Left lung (tissue), 10 donors: ENCODE data around the gene TMTC4. TPM values are rescaled to one million over a fixed set of nuclear protein-coding genes. Genes with fewer than 3 reads are reported as not detected.

Experiments
- ATAC-seq: fragments of 200-7000 bp; cut with Tn5 transposase; one replicate; pipeline ENCODE4 v1.9.1; 2020; ENCODE audit warnings: moderate library complexity
- DNase-seq, 4 donors: peaks; one replicate each; pipeline ENCODE4 v3.0.0-alpha.2; 2013 to 2020
- H3K27ac ChIP-seq, 2 donors: fragments of 200-600 bp; sonication (generic) in 1 of 2; one replicate each; pipeline versions ENCODE4 v1.5.0 to v1.8.0; 2020 to 2021
- H3K27me3 ChIP-seq, 2 donors: fragments of 200-600 bp; sonication (generic) in 1 of 2; one replicate each; pipeline versions ENCODE4 v1.5.0 to v1.8.0; 2020 to 2021
- H3K36me3 ChIP-seq, 2 donors: fragments of 200-600 bp; sonication (generic) in 1 of 2; one replicate each; pipeline versions ENCODE4 v1.5.0 to v1.8.0; 2020 to 2021
- H3K4me1 ChIP-seq, 2 donors: fragments of 200-600 bp; one replicate each; pipeline ENCODE4 v1.8.0; 2021
- H3K4me3 ChIP-seq, 2 donors: fragments of 200-600 bp; sonication (generic) in 1 of 2; one replicate each; pipeline versions ENCODE4 v1.5.0 to v1.8.0; 2020 to 2021; ENCODE audit warnings: mild to moderate bottlenecking in 1 of 2
- H3K9me3 ChIP-seq, 2 donors: fragments of 200-600 bp; sonication (generic) in 1 of 2; one replicate each; pipeline versions ENCODE4 v1.5.0 to v1.8.0; 2020 to 2021
- intact Hi-C, 2 donors: fragments of 100-400 bp; cut with DNase I; formaldehyde crosslinking; loops; one replicate each; pipeline versions ENCODE4 v1.11.2 to v1.14.2; 2022
- polyA plus RNA-seq, 6 donors: library from polyadenylated mRNA; unstranded; fragments of 120-200 nt; gene quantifications; one replicate each; pipeline ENCODE4 v1.2.1, GENCODE V29; 2013; ENCODE audit not compliant: insufficient read length in 6 of 6
- total RNA-seq, 2 donors: library from RNA; stranded (reverse); fragmentation: NEBNext Ultra II Directional; extraction: Animal tissue kit (Norgen Biotek cat#: 25700); gene quantifications; one replicate each; pipeline ENCODE4 v1.2.1, GENCODE V29; 2021
- TF ChIP-seq, protein P1 (sequence below), 2 donors: fragments of 200-600 bp; sonication (generic) in 1 of 2; IDR thresholded peaks; one replicate each; pipeline versions ENCODE4 v1.5.0 to v1.8.0; 2021; ENCODE audit warnings: antibody characterized with exemption in 2 of 2
- donor health status: DM: no; HTN: yes; CAD: no.
- donor health status: DM: no; HTN: no; CAD: no.

TMTC4 gene
- total and polyA plus RNA-seq, 8 donors, result 13.7 to 30.2 (median 25.1) TPM

DNA sequence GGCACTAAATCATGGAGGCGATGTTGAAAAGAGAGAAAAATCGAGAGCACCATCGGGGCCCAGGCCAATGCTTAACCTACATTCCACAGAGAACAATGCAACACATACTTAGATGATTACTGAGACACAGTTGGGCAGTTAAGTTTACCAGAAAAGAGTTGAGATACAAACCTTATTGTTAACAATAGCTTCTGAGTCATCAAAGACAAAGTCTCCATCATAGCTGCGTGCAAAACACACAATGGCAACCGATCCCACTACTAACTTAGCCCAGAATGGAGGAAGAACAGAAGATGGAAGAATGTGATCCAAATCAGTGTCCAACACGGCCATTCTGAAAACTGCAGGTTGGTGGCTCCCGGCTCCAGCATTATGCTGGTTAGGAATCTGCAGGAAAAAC is 6.2 kb downstream of the TMTC4 start:
- H3K36me3 ChIP-seq, result peaks cover 0 to 63% of the 10 kb centered on the region in 2 donors
- no peak for ATAC-seq

DNA sequence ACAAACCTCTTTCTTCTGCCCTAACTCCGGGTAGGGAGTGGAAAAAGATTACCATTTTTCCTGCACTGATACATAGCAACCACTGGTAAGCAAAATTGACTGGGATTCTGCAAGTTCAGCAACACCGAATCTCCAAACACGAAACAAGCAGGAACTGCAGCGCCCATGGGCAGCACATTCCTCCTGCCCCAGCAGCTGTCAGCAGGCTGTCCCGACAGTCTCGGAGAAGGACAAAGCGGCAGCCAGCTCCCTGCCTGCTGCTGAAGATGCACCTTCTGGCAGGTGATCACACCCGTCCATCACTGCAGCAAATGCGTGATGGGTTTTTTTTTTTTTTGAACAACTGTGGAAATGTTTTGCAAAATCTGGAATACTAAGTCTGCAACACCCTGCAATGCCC is 6.7 kb downstream of the TMTC4 start:
- ATAC-seq, result no peak
- intact Hi-C loops, result no loop called here
- no peak for DNase-seq
- Histone ChIP-seq H3K9me3 (no peaks in the 10 kb centered on the region), H3K36me3 (peaks cover 0 to 68% of the 10 kb centered on the region in 2 donors), H3K27me3 (no peaks in the 10 kb centered on the region), H3K27ac (no peak overlapping the region), H3K4me3 (no peak overlapping the region), H3K4me1 (peaks cover 0 to 2% of the 10 kb centered on the region in 2 donors)
- TF ChIP-seq, protein P1, sequence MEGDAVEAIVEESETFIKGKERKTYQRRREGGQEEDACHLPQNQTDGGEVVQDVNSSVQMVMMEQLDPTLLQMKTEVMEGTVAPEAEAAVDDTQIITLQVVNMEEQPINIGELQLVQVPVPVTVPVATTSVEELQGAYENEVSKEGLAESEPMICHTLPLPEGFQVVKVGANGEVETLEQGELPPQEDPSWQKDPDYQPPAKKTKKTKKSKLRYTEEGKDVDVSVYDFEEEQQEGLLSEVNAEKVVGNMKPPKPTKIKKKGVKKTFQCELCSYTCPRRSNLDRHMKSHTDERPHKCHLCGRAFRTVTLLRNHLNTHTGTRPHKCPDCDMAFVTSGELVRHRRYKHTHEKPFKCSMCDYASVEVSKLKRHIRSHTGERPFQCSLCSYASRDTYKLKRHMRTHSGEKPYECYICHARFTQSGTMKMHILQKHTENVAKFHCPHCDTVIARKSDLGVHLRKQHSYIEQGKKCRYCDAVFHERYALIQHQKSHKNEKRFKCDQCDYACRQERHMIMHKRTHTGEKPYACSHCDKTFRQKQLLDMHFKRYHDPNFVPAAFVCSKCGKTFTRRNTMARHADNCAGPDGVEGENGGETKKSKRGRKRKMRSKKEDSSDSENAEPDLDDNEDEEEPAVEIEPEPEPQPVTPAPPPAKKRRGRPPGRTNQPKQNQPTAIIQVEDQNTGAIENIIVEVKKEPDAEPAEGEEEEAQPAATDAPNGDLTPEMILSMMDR (IDR thresholded peaks at IDR 0.05), result no peak

More for the DNA sequence above, 6.2 kb downstream of the TMTC4 start:
- no peak for DNase-seq
- TF ChIP-seq, protein P1 (IDR thresholded peaks at IDR 0.05), result no peak
- intact Hi-C loops, result no loop called here
- H3K4me1 ChIP-seq, result peaks cover 3 to 7% of the 10 kb centered on the region in 2 donors
- H3K27me3 ChIP-seq, result peaks cover 0 to 3% of the 10 kb centered on the region in 2 donors
- no peaks in the 10 kb centered on the region for H3K9me3 ChIP-seq
- H3K27ac ChIP-seq, result no peak overlapping the region
- H3K4me3 ChIP-seq, result no peak overlapping the region

DNA sequence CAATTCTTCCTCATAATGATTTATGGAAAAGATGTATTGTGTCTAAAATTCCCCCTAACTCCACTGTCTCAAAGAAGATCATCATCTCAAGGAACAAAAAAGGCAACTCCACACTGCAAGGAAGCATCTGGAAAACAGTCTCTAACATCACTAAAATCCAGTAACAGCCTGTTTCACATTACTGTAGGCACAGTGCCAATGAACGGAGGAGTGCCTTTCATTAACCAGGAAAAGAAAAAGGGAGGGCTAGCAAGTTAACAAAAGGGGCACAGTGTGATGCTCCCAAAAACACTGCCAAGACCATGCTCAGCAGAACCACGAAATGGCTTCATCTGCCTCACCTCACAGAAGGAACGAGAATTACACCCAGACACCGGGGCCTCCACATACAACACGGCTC is 8.5 kb downstream of the TMTC4 start:
- Histone ChIP-seq H3K36me3 (peaks cover 0 to 79% of the 10 kb centered on the region in 2 donors), H3K9me3 (no peaks in the 10 kb centered on the region), H3K4me1 (no peaks in the 10 kb centered on the region), H3K27ac (no peak overlapping the region), H3K27me3 (no peaks in the 10 kb centered on the region), H3K4me3 (no peak overlapping the region)
- ATAC-seq, result no peak
- intact Hi-C loops, result no loop called here
- TF ChIP-seq, protein P1 (IDR thresholded peaks at IDR 0.05), result no peak
- no peak for DNase-seq

DNA sequence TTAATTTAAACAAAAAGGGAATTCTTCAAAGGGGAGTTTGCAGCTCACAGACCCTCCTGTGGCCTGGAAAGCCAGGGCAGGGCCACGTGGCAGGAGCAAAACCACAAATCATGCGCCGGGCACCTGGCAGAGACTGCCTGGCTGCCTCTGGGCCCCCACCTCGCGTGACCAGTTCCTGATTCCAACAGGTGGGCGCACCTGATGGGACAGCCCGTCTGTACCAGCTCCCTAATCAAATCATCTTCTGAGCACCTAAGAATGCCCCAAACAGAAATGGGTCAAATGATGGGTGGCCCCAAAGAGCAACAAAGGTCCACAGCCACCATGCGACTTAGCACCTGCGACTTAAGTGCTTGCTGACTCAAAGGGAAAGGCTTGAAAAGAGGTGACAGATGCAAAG is 9.2 kb downstream of the TMTC4 start:
- no peak for ATAC-seq
- TF ChIP-seq, protein P1 (IDR thresholded peaks at IDR 0.05), result no peak

DNA sequence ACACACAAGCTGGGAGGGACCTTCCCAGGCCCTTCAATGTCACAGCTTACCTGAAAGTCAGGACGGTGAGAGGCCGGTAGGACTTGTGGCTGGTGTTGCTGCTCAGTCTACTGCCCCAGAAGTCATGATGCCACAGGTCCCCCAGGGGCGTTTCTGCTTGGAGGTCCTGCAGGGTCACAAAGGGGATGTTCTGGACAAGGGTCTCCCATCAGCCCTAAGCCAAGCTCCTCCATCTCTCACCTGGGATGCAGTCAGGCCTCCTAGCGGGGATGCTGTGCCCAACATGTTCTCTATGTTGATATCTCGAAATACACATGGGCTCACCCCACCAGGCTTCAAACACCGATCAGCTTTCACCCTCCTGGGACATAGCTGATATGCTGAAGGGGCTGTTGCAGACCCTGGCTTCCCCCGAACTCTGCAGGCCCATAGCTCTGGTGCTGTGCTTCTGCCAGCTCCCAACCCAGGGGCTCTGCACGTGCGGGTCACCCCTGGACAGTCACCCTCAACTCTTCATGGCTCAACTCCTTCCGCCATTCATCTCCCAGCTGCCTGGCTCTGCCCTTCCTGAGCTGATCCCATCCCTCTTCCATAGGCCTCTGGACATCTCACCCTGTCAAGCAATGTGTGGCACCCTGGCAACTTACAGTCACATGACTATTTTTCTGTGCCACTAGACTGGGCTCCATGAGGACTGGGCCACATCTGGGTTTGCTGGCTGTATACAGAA is 10.3 kb downstream of the TMTC4 start:
- peaks cover 0 to 87% of the 10 kb centered on the region in 2 donors for H3K36me3 ChIP-seq
- no peaks in the 10 kb centered on the region for H3K9me3 ChIP-seq
- TF ChIP-seq, protein P1 (IDR thresholded peaks at IDR 0.05), result no peak
- H3K27me3 ChIP-seq, result no peaks in the 10 kb centered on the region
- H3K27ac ChIP-seq, result no peak overlapping the region
- H3K4me1 ChIP-seq, result no peaks in the 10 kb centered on the region
- ATAC-seq (no peak), DNase-seq (no peak)
- no peak overlapping the region for H3K4me3 ChIP-seq
- intact Hi-C loops, result no loop called here

More for the DNA sequence above, 9.2 kb downstream of the TMTC4 start:
- DNase-seq, result no peak
- Histone ChIP-seq H3K36me3 (peaks cover 0 to 86% of the 10 kb centered on the region in 2 donors), H3K27ac (no peak overlapping the region), H3K4me1 (no peaks in the 10 kb centered on the region), H3K9me3 (no peaks in the 10 kb centered on the region), H3K4me3 (no peak overlapping the region), H3K27me3 (no peaks in the 10 kb centered on the region)
- intact Hi-C loops, result no loop called here
